ENCODE results near the gene MAGEF1.

MAGEF1 gene

DNA sequence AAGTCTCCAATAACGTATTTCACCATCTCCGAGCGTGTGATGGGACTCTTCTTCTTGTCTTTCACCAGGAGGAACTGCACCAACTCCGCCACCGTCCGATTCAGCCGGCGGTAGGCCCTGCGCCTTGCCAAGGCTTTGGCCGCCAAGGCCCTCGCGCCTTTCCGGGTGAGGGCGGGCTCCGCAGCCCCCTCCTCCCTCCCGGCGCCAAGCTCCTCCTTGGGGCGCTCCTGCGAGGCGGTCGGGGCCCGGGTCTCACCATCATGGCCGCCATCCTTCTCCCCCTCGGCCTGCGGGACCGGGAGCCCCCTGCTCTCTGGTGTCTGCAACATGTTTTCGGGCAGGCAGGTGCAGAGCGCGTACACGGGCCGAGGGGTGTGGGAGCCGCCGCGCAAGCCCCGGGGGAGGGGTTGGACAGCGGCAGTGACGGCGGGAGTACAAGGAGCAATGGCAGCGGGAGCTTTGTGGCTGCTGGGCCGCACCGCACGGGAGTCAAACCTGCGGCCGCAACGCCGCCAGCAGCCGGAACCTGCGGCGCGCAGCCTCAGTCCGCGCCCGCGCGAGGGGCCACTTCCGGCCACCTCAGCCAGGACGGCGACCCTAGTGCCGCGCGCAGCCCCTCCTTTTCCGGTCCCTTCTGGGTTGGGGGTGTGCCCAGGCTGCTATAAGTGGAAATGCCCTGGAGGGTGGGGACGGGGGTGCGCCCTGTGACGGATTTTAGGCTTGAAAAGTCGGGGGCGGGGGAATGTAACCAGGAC lies at the start of gene MAGEF1:
Gene MAGEF1, minus strand, starts transcription at position 572 of the 755 bp plus-strand sequence. Its CDS starts 243 bp downstream, at position 329.
- H3K27ac ChIP-seq (ENCODE audit: low read depth, low read length) = peak within 1 kb of the TSS; percentile 71
- H3K79me2 ChIP-seq (ENCODE audit: insufficient read depth, low read length) = peaks cover 5% of the 10 kb centered on the region; the same call in 1 of the 2 replicates
- H3K4me3 ChIP-seq (ENCODE audit: insufficient read depth, low read length, poor library complexity, severe bottlenecking) = peak within 1 kb of the TSS; percentile 70
- TF ChIP-seq CTCF (IDR thresholded peaks at IDR 0.05; ENCODE audit: insufficient read depth, low read length, poor library complexity, severe bottlenecking) = no peak
- TF ChIP-seq EZH2phosphoT487 (conservative IDR thresholded peaks at IDR 0.05; ENCODE audit: low read length) = no peak
- H2AFZ ChIP-seq (ENCODE audit: low read depth, low read length, severe bottlenecking) = peak within 1 kb of the TSS; percentile 90
- H3K36me3 ChIP-seq (ENCODE audit: low read length) = peaks cover 4% of the 10 kb centered on the region
- H3K4me2 ChIP-seq (ENCODE audit: low read depth, low read length, poor library complexity, severe bottlenecking) = peak within 1 kb of the TSS; percentile 70
- no peaks in the 10 kb centered on the region for H3K9me3 ChIP-seq (ENCODE audit: insufficient read depth, low read length)
- peaks cover 7% of the 10 kb centered on the region; the same call in 1 of the 2 replicates for H4K20me1 ChIP-seq (ENCODE audit: low read depth, low read length)
- no peaks in the 10 kb centered on the region for H3K27me3 ChIP-seq (ENCODE audit: low read length)
- H3K9ac ChIP-seq (ENCODE audit: low read length) = peak within 1 kb of the TSS; percentile 85
- H3F3A ChIP-seq (ENCODE audit: insufficient read depth) = peaks cover 22% of the 10 kb centered on the region
- H3K9me2 ChIP-seq (replicated peaks; ENCODE audit: insufficient read depth, low read length) = no peaks in the 10 kb centered on the region

DNA sequence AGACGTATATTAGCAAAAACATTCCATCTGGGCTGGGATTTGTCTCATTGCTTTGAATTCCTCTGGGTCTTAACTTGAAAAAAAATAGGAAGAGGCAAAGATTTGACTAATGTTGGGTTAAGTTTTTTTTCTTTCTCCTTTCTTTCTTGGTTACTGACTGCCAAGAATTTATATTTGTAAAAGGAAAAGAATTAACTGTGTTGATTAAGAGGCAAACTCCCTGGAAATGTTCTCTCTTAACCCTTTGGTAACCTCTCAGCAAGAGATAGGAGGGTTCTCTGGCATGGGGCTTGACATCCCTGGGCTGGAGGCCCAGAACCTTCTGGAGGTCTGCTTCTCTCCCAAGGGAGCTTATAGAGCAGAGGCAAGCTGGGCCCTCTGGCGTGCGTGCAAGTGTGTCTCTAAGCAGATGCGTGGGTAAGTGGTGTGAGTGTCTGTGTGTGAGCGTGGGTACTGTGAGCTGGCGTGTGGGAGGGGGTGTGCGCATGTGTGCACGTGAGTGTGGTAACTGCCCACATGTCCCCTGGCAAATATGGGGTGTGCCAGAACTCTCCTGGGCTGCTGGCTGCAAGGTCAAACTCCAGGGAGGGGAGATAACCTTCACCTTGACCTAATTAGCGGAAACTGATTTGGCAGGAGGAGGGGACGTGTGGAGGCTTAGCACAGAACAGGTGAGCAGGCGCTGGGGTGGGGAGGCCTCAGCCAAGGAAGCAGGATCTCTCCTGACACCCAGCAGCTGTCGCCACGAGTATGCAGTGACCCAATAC lies 49.4 kb upstream of the MAGEF1 start:
- H3K36me3 ChIP-seq (ENCODE audit: low read length) = no peaks in the 10 kb centered on the region
- no peak overlapping the region for H3K4me2 ChIP-seq (ENCODE audit: low read depth, low read length, poor library complexity, severe bottlenecking)
- H3K9me3 ChIP-seq (ENCODE audit: insufficient read depth, low read length) = no peaks in the 10 kb centered on the region
- H4K20me1 ChIP-seq (ENCODE audit: low read depth, low read length) = no peaks in the 10 kb centered on the region
- no peaks in the 10 kb centered on the region for H3K9me2 ChIP-seq (replicated peaks; ENCODE audit: insufficient read depth, low read length)
- H3K27ac ChIP-seq (ENCODE audit: low read depth, low read length) = no peak overlapping the region
- H3K9ac ChIP-seq (ENCODE audit: low read length) = no peak overlapping the region
- no peak overlapping the region for H2AFZ ChIP-seq (ENCODE audit: low read depth, low read length, severe bottlenecking)
- H3K79me2 ChIP-seq (ENCODE audit: insufficient read depth, low read length) = no peaks in the 10 kb centered on the region
- no peak for TF ChIP-seq EZH2phosphoT487 (conservative IDR thresholded peaks at IDR 0.05; ENCODE audit: low read length)
- no peak for TF ChIP-seq CTCF (IDR thresholded peaks at IDR 0.05; ENCODE audit: insufficient read depth, low read length, poor library complexity, severe bottlenecking)
- H3K27me3 ChIP-seq (ENCODE audit: low read length) = no peaks in the 10 kb centered on the region
- H3F3A ChIP-seq (ENCODE audit: insufficient read depth) = no peaks in the 10 kb centered on the region
- H3K4me3 ChIP-seq (ENCODE audit: insufficient read depth, low read length, poor library complexity, severe bottlenecking) = no peak overlapping the region

DNA sequence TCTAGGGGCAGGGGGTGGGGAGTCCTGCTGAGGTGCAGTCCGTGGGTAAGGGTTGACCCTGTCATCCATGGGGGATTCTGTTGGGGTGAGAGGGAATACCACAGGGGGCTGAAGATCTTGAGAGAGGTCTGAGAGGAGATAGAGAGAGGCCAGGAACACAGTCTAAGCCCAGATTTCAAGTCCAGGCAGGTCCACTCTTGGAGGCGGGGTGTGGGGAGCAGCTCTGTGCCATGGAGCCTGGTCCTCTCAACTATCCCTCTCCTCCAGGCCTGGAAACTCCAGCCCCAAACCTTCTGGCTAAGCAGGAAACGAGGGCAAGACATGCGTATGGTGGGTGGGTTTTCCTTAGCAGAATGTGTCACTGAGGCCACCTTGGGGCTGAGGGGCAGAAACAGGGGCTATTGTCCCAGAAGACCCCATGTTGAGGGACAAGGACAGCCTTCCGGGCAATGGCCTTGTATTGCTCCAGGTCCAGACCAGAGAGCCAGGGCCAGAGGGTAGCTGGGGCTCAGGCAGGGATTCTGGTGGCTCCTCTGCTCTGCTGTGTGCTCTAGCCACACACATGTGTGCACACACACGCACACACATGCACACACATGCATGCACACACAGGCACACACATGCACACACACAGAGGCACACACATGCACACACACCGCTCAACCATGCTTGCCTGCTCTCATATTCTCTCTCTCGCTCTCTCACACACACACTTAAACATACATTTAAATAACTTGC lies 48.6 kb upstream of the MAGEF1 start:
- Histone ChIP-seq H4K20me1 (ENCODE audit: low read depth, low read length) (no peaks in the 10 kb centered on the region), H3F3A (ENCODE audit: insufficient read depth) (no peaks in the 10 kb centered on the region), H2AFZ (ENCODE audit: low read depth, low read length, severe bottlenecking) (no peak overlapping the region), H3K27me3 (ENCODE audit: low read length) (no peaks in the 10 kb centered on the region), H3K4me2 (ENCODE audit: low read depth, low read length, poor library complexity, severe bottlenecking) (no peak overlapping the region), H3K36me3 (ENCODE audit: low read length) (no peaks in the 10 kb centered on the region), H3K9ac (ENCODE audit: low read length) (no peak overlapping the region), H3K79me2 (ENCODE audit: insufficient read depth, low read length) (no peaks in the 10 kb centered on the region), H3K27ac (ENCODE audit: low read depth, low read length) (no peak overlapping the region), H3K9me2 (replicated peaks; ENCODE audit: insufficient read depth, low read length) (no peaks in the 10 kb centered on the region), H3K4me3 (ENCODE audit: insufficient read depth, low read length, poor library complexity, severe bottlenecking) (no peak overlapping the region), H3K9me3 (ENCODE audit: insufficient read depth, low read length) (no peaks in the 10 kb centered on the region)
- no peak for TF ChIP-seq EZH2phosphoT487 (conservative IDR thresholded peaks at IDR 0.05; ENCODE audit: low read length)
